GM12878 (cell line): Measurements from ENCODE around the gene PRKN. TPM values are rescaled to one million over a fixed set of nuclear protein-coding genes. Genes with fewer than 3 reads are reported as not detected.

Experiments used
- BHLHE40 ChIP-seq, 2 experiments: fragments of 450-650 bp in 1 of 2; IDR thresholded peaks; 2 replicates each; pipeline ENCODE4 v1.6.1; 2011 to 2017; ENCODE audit warnings: low read depth in 2 of 2, borderline replicate concordance in 1 of 2, improper control_type of control experiment in 1 of 2, low read length in 1 of 2, mild to moderate bottlenecking in 1 of 2
- EED ChIP-seq: sonication (generic); IDR thresholded peaks from 2 replicates; pipeline ENCODE4 v1.6.1; 2016; ENCODE audit warnings: antibody characterized with exemption, low read depth
- KDM1A ChIP-seq: fragments of 200-600 bp; sonication (generic); IDR thresholded peaks from 2 replicates; pipeline ENCODE4 v1.6.1; 2016; ENCODE audit warnings: borderline replicate concordance
- MEF2B ChIP-seq: fragments of 450-650 bp; IDR thresholded peaks from 2 replicates; pipeline ENCODE4 v1.6.1; 2018; ENCODE audit warnings: mild to moderate bottlenecking, moderate library complexity; ENCODE audit not compliant: partially characterized antibody, poor library complexity, severe bottlenecking
- MTA2 ChIP-seq: fragments of 450-650 bp; IDR thresholded peaks from 2 replicates; pipeline ENCODE4 v1.6.1; 2016; ENCODE audit warnings: low read depth, mild to moderate bottlenecking, moderate library complexity
- NFYA ChIP-seq: IDR thresholded peaks from 2 replicates; pipeline ENCODE4 v1.6.1; 2011; ENCODE audit warnings: low read depth, mild to moderate bottlenecking, low read length, improper control_type of control experiment, borderline replicate concordance
- POLR2AphosphoS5 ChIP-seq: IDR thresholded peaks from 2 replicates; pipeline ENCODE4 v1.6.1; 2011; ENCODE audit warnings: mild to moderate bottlenecking, low read length, inconsistent platforms
- RAD51 ChIP-seq: fragments of 450-650 bp; IDR thresholded peaks from 2 replicates; pipeline ENCODE4 v1.6.1; 2016; ENCODE audit warnings: moderate library complexity, mild to moderate bottlenecking, inconsistent platforms
- RCOR1 ChIP-seq: conservative IDR thresholded peaks from 2 replicates; pipeline ENCODE4 v1.6.1; 2012; ENCODE audit warnings: low read depth, low read length, improper control_type of control experiment
- RELA ChIP-seq: fragments of 450-650 bp; IDR thresholded peaks from 2 replicates; pipeline ENCODE4 v1.8.0; 2014; ENCODE audit warnings: borderline replicate concordance; ENCODE audit not compliant: partially characterized antibody
- SMC3 ChIP-seq: IDR thresholded peaks from 2 replicates; pipeline ENCODE4 v1.6.1; 2011; ENCODE audit warnings: low read length, improper control_type of control experiment, borderline replicate concordance
- TCF12 ChIP-seq: IDR thresholded peaks from 2 replicates; pipeline ENCODE4 v1.6.1; 2011; ENCODE audit warnings: low read depth, mild to moderate bottlenecking, low read length
- ZNF217 ChIP-seq: fragments of 450-650 bp; IDR thresholded peaks from 2 replicates; pipeline ENCODE4 v1.6.1; 2017; ENCODE audit warnings: antibody characterized with exemption, mild to moderate bottlenecking
- polyA plus RNA-seq, 11 experiments: library from polyadenylated mRNA; depleted of rRNA in 4 of 11; unstranded in 6 of 11; stranded (reverse) in 5 of 11; fragments of >200 nt; fragmentation: Nextera tagmentation in 4 of 11; fragmentation: Illumina TruSeq in 1 of 11; extraction: Ambion mirVana in 4 of 11; extraction: Trizol in 1 of 11; gene quantifications; 1 replicate in 1 of 11; 2 replicates in 10 of 11; pipeline versions ENCODE4 v1.2.1 to v1.2.3, GENCODE V29; 2011 to 2016; ENCODE audit warnings: inconsistent platforms in 2 of 11, missing spikeins in 2 of 11, low read depth in 1 of 11
- total RNA-seq, 4 experiments: library from RNA; depleted of rRNA in 3 of 4; stranded (reverse); fragments of >200 nt in 3 of 4; fragmentation: Illumina TruSeq in 1 of 4; extraction: Trizol in 1 of 4; gene quantifications; 2 replicates each; pipeline versions ENCODE4 v1.2.1 to v1.2.3, GENCODE V29; 2013 to 2021
- TF ChIP-seq, protein P1 (sequence below): fragments of 450-650 bp; IDR thresholded peaks from 2 replicates; pipeline ENCODE4 v1.6.1; 2017; ENCODE audit warnings: mild to moderate bottlenecking, moderate library complexity
- TF ChIP-seq, protein P2 (sequence below): IDR thresholded peaks from 2 replicates; pipeline ENCODE4 v1.6.1; 2011; ENCODE audit warnings: mild to moderate bottlenecking, low read depth, low read length, moderate library complexity; ENCODE audit not compliant: insufficient replicate concordance
- TF ChIP-seq, protein P3 (sequence below), 3 experiments: IDR thresholded peaks in 2 of 3; conservative IDR thresholded peaks in 1 of 3; 2 replicates each; pipeline ENCODE4 v1.5.1; 2011; ENCODE audit warnings: low read depth in 3 of 3, low read length in 3 of 3, mild to moderate bottlenecking in 3 of 3, control low read depth in 2 of 3, moderate library complexity in 2 of 3, inconsistent platforms in 1 of 3, mixed read lengths in 1 of 3; ENCODE audit not compliant: control insufficient read depth in 2 of 3, insufficient read depth in 1 of 3; ENCODE audit errors: extremely low read depth in 1 of 3
- TF ChIP-seq, protein P4 (sequence below): IDR thresholded peaks from 2 replicates; pipeline ENCODE4 v1.6.1; 2012; ENCODE audit warnings: low read depth, low read length, improper control_type of control experiment
- TF ChIP-seq, protein P5 (sequence below): fragments of 150-350 bp; IDR thresholded peaks from 2 replicates; pipeline ENCODE4 v1.6.1; 2014; ENCODE audit warnings: mild to moderate bottlenecking, low read depth, low read length
- TF ChIP-seq, protein P6 (sequence below): fragments of 450-650 bp; IDR thresholded peaks from 2 replicates; pipeline ENCODE4 v1.6.1; 2016; ENCODE audit warnings: mild to moderate bottlenecking

PRKN gene
- total and polyA plus RNA-seq, 10 of the 15 experiments (the other 5 are each of a cell fraction or from before 2014, with no cell fraction given) = 0.06 to 0.09 TPM; not detected in 8

DNA sequence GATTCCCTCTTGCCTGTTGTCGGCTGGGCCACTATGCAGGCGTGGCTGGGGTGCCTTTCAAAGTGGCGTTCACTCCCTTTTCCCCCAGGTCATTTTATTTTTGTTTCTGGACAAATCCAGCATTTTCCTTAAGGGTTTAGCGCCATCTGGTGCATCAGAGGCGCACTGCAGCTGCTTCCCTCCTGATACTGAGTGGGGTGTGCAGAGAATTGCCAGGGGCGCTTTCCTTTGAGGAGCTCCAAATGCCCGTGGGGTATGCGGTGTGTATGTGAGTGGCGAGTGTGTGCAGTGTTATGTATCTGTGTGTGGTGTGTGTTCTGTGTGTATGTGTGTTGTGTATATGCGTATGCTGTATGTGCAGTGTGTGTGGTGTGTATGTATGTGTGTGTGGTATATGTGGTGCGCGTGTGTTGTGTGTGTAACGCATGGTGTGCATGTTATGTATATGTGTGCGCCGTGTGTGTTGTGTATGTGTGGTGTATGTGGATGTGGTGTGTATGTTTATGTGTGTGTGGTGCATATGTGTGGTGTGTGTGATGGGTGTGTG, 1353.6 kb downstream of the PRKN start (continued):
- TF ChIP-seq, protein P1, sequence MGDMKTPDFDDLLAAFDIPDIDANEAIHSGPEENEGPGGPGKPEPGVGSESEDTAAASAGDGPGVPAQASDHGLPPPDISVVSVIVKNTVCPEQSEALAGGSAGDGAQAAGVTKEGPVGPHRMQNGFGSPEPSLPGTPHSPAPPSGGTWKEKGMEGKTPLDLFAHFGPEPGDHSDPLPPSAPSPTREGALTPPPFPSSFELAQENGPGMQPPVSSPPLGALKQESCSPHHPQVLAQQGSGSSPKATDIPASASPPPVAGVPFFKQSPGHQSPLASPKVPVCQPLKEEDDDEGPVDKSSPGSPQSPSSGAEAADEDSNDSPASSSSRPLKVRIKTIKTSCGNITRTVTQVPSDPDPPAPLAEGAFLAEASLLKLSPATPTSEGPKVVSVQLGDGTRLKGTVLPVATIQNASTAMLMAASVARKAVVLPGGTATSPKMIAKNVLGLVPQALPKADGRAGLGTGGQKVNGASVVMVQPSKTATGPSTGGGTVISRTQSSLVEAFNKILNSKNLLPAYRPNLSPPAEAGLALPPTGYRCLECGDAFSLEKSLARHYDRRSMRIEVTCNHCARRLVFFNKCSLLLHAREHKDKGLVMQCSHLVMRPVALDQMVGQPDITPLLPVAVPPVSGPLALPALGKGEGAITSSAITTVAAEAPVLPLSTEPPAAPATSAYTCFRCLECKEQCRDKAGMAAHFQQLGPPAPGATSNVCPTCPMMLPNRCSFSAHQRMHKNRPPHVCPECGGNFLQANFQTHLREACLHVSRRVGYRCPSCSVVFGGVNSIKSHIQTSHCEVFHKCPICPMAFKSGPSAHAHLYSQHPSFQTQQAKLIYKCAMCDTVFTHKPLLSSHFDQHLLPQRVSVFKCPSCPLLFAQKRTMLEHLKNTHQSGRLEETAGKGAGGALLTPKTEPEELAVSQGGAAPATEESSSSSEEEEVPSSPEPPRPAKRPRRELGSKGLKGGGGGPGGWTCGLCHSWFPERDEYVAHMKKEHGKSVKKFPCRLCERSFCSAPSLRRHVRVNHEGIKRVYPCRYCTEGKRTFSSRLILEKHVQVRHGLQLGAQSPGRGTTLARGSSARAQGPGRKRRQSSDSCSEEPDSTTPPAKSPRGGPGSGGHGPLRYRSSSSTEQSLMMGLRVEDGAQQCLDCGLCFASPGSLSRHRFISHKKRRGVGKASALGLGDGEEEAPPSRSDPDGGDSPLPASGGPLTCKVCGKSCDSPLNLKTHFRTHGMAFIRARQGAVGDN = no peak
- TF ChIP-seq POLR2AphosphoS5 (no peak), ZNF217 (no peak), KDM1A (no peak), NFYA (no peak), MTA2 (no peak), MEF2B (no peak), EED (no peak), BHLHE40 (IDR thresholded peaks at IDR 0.05; ENCODE audit: borderline replicate concordance in 1 of 2, low read depth in 2 of 2, low read length in 1 of 2) (no peak), SMC3 (peak; percentile 98), TCF12 (no peak), RAD51 (no peak), RELA (peak; percentile 9), RCOR1 (no peak)
- TF ChIP-seq, protein P2, sequence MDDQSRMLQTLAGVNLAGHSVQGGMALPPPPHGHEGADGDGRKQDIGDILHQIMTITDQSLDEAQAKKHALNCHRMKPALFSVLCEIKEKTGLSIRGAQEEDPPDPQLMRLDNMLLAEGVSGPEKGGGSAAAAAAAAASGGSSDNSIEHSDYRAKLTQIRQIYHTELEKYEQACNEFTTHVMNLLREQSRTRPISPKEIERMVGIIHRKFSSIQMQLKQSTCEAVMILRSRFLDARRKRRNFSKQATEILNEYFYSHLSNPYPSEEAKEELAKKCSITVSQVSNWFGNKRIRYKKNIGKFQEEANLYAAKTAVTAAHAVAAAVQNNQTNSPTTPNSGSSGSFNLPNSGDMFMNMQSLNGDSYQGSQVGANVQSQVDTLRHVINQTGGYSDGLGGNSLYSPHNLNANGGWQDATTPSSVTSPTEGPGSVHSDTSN = no peak
- TF ChIP-seq, protein P3, sequence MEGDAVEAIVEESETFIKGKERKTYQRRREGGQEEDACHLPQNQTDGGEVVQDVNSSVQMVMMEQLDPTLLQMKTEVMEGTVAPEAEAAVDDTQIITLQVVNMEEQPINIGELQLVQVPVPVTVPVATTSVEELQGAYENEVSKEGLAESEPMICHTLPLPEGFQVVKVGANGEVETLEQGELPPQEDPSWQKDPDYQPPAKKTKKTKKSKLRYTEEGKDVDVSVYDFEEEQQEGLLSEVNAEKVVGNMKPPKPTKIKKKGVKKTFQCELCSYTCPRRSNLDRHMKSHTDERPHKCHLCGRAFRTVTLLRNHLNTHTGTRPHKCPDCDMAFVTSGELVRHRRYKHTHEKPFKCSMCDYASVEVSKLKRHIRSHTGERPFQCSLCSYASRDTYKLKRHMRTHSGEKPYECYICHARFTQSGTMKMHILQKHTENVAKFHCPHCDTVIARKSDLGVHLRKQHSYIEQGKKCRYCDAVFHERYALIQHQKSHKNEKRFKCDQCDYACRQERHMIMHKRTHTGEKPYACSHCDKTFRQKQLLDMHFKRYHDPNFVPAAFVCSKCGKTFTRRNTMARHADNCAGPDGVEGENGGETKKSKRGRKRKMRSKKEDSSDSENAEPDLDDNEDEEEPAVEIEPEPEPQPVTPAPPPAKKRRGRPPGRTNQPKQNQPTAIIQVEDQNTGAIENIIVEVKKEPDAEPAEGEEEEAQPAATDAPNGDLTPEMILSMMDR (IDR thresholded peaks at IDR 0.05 in 2 of 3, conservative IDR thresholded peaks at IDR 0.05 in 1 of 3; ENCODE audit: control insufficient read depth in 2 of 3, extremely low read depth in 1 of 3, insufficient read depth in 1 of 3, low read depth in 3 of 3, low read length in 3 of 3) = peak; percentile 87 to 96 (median 93); a peak in 5 of 6 replicates
- TF ChIP-seq, protein P4, sequence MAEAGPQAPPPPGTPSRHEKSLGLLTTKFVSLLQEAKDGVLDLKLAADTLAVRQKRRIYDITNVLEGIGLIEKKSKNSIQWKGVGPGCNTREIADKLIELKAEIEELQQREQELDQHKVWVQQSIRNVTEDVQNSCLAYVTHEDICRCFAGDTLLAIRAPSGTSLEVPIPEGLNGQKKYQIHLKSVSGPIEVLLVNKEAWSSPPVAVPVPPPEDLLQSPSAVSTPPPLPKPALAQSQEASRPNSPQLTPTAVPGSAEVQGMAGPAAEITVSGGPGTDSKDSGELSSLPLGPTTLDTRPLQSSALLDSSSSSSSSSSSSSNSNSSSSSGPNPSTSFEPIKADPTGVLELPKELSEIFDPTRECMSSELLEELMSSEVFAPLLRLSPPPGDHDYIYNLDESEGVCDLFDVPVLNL = no peak
- TF ChIP-seq, protein P5, sequence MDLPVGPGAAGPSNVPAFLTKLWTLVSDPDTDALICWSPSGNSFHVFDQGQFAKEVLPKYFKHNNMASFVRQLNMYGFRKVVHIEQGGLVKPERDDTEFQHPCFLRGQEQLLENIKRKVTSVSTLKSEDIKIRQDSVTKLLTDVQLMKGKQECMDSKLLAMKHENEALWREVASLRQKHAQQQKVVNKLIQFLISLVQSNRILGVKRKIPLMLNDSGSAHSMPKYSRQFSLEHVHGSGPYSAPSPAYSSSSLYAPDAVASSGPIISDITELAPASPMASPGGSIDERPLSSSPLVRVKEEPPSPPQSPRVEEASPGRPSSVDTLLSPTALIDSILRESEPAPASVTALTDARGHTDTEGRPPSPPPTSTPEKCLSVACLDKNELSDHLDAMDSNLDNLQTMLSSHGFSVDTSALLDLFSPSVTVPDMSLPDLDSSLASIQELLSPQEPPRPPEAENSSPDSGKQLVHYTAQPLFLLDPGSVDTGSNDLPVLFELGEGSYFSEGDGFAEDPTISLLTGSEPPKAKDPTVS = 0 out of 2 replicates have a peak, but pooled peaks have one; percentile 34
- TF ChIP-seq, protein P6, sequence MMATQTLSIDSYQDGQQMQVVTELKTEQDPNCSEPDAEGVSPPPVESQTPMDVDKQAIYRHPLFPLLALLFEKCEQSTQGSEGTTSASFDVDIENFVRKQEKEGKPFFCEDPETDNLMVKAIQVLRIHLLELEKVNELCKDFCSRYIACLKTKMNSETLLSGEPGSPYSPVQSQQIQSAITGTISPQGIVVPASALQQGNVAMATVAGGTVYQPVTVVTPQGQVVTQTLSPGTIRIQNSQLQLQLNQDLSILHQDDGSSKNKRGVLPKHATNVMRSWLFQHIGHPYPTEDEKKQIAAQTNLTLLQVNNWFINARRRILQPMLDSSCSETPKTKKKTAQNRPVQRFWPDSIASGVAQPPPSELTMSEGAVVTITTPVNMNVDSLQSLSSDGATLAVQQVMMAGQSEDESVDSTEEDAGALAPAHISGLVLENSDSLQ = no peak
